Measurements from ENCODE around the gene CFAP65. TPM values are rescaled to one million over a fixed set of nuclear protein-coding genes. Genes with fewer than 3 reads are reported as not detected.
A peak's percentile ranks its signal among the peaks of the same experiment; 100 is the strongest.

The CFAP65 gene
- total and polyA plus RNA-seq, 2 of the 4 experiments (the other 2 are of a cell fraction): not detected

- Histone ChIP-seq H2BK15ac (ENCODE audit: low read depth, low read length) (no peak within 1 kb of the TSS), H3K23ac (ENCODE audit: low read depth, low read length) (no peak within 1 kb of the TSS), H2AFZ (replicated peaks; ENCODE audit: low read length, poor library complexity) (peak within 1 kb of the TSS; percentile 81), H3K9me3 (ENCODE audit: control insufficient read depth, insufficient read depth, low read length) (no peaks in the 10 kb centered on the region), H3K27ac (ENCODE audit: insufficient read depth, low read length) (no peak within 1 kb of the TSS), H3K79me1 (ENCODE audit: low read depth in 1 of 2, low read length in 2 of 2) (no peaks in the 10 kb centered on the region), H3K4me1 (ENCODE audit: control insufficient read depth, insufficient read depth, low read length) (no peaks in the 10 kb centered on the region; the same call in 1 of the 2 replicates), H2BK5ac (ENCODE audit: low read depth, low read length, poor library complexity, severe bottlenecking) (no peak within 1 kb of the TSS), H3K18ac (ENCODE audit: low read depth, low read length) (no peak within 1 kb of the TSS), H4K91ac (ENCODE audit: insufficient read depth, low read depth, low read length) (no peak within 1 kb of the TSS), H2BK120ac (ENCODE audit: low read depth, low read length) (no peak within 1 kb of the TSS), H3K4me3 (ENCODE audit: insufficient read depth, low read depth, low read length) (peak within 1 kb of the TSS; percentile 17; the same call in 1 of the 2 replicates), H2BK20ac (ENCODE audit: low read depth, low read length) (no peak within 1 kb of the TSS), H3K4me2 (ENCODE audit: low read depth, low read length) (peak within 1 kb of the TSS; percentile 48), H4K20me1 (ENCODE audit: insufficient read depth, low read length) (no peaks in the 10 kb centered on the region; the same call in 1 of the 2 replicates), H3K56ac (ENCODE audit: extremely low read depth, insufficient read depth, low read length) (no peak within 1 kb of the TSS), H2AK5ac (ENCODE audit: low read depth, low read length) (no peak within 1 kb of the TSS), H4K8ac (ENCODE audit: low read depth in 2 of 2, low read length in 2 of 2) (no peak within 1 kb of the TSS), H3K9ac (ENCODE audit: low read depth, low read length) (no peak within 1 kb of the TSS), H3K27me3 (ENCODE audit: control insufficient read depth, insufficient read depth, low read length) (peaks cover 88% of the 10 kb centered on the region), H3K9me1 (ENCODE audit: insufficient read depth, low read length) (peaks cover 3% of the 10 kb centered on the region; the same call in 1 of the 2 replicates), H3K4ac (ENCODE audit: low read depth, low read length) (no peak within 1 kb of the TSS), H4K5ac (ENCODE audit: low read depth, low read length) (no peak within 1 kb of the TSS), H3K14ac (replicated peaks; ENCODE audit: low read depth, low read length) (no peak within 1 kb of the TSS), H2AK9ac (replicated peaks; ENCODE audit: low read depth, low read length, poor library complexity) (peak within 1 kb of the TSS; percentile 70), H3K36me3 (ENCODE audit: control insufficient read depth, insufficient read depth, low read length) (no peaks in the 10 kb centered on the region)
- CTCF ChIA-PET: interaction anchor here (0.6 to 1.9 kb wide), 3 partner anchors 14 to 161 kb away, joined by 4 to 8 read pairs (median 8); no protein-coding TSS in a partner anchor
- intact Hi-C loops (cut with micrococcal nuclease) (no loop called here), dilution Hi-C loops (cut with HindIII; ENCODE audit: low sequenced_read_pairs, unreplicated experiment) (no loop called here), in situ Hi-C loops (cut with MboI; ENCODE audit: low sequenced_read_pairs) (no loop called here)
- TF ChIP-seq FOS (IDR thresholded peaks at IDR 0.05; ENCODE audit: low read depth, low read length) (no peak), RAD21 (IDR thresholded peaks at IDR 0.05; ENCODE audit: low read length) (no peak), MAFK (IDR thresholded peaks at IDR 0.05; ENCODE audit: low read depth, low read length) (0 out of 2 replicates have a peak, but pooled peaks have one; percentile 4), MAZ (IDR thresholded peaks at IDR 0.05; ENCODE audit: borderline replicate concordance, low read depth, low read length) (no peak), ELK1 (IDR thresholded peaks at IDR 0.05; ENCODE audit: borderline replicate concordance, low read depth, low read length) (no peak), CHD1 (IDR thresholded peaks at IDR 0.05; ENCODE audit: low read depth, low read length) (no peak), MXI1 (IDR thresholded peaks at IDR 0.05; ENCODE audit: borderline replicate concordance, low read depth, low read length) (no peak), POLR2A (IDR thresholded peaks at IDR 0.05; ENCODE audit: low read depth, low read length) (no peak)
- POLR2A ChIA-PET (ENCODE audit: unreplicated experiment): no interaction called here
- DNase-seq (no peak), ATAC-seq (ENCODE audit: low read depth) (peak; percentile 19; the same call in 1 of the 2 replicates)
- 3% methylated on average over 44 of the region's 88 CpGs; no CpG with 5 or more reads in 1 of the 2 experiments for WGBS, 2 experiments (ENCODE audit: extremely low coverage in 2 of 2, insufficient read length in 1 of 2)
- no TSS peak for BruUV-seq (replicated peaks)
These were observed 47.7 kb downstream of the CFAP65 start, which contains the start of gene CRYBA2 for GRCh38 chr2:218993345-218994315. Gene CRYBA2 (minus strand): TSS chr2:218993422. CDS start chr2:218993176, 246 bp downstream.

Measured in IMR-90 (cell line).